Measurements from ENCODE around the gene DHDDS.

DHDDS gene

DNA sequence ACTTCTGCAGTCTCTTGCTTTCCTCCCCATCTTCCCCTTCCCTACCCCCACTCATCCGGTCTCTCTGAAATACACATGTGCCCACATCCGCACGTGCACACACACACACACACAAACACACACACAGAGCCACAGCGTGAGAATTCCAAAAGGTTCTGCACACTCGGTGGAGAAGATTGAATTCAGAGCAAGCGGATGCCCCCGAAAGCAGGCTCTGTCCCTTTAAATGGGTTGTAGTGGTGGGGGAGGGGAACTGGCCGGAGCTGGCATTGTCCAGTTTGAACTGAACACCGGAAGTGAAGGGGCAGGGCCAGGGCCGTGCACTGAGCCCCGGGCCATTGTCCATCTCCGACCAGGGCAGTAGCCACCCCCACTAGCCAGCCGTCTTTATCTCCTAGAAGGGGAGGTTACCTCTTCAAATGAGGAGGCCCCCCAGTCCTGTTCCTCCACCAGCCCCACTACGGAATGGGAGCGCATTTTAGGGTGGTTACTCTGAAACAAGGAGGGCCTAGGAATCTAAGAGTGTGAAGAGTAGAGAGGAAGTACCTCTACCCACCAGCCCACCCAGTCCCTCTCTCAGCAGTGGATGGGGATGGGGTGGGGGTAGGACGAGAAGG, 22.8 kb upstream of the DHDDS start:
- Mint-ChIP-seq H3K4me3 (no peak overlapping the region), H3K36me3 (no peaks in the 10 kb centered on the region), H3K27ac (no peak overlapping the region), H3K4me1 (peaks cover 14 to 29% of the 10 kb centered on the region in 2 donors), H3K9me3 (peaks cover 0 to 3% of the 10 kb centered on the region in 2 donors), H3K27me3 (peaks cover 60 to 94% of the 10 kb centered on the region in 2 donors)
- ATAC-seq (replicated peaks) (no peak), DNase-seq (no peak)

DNA sequence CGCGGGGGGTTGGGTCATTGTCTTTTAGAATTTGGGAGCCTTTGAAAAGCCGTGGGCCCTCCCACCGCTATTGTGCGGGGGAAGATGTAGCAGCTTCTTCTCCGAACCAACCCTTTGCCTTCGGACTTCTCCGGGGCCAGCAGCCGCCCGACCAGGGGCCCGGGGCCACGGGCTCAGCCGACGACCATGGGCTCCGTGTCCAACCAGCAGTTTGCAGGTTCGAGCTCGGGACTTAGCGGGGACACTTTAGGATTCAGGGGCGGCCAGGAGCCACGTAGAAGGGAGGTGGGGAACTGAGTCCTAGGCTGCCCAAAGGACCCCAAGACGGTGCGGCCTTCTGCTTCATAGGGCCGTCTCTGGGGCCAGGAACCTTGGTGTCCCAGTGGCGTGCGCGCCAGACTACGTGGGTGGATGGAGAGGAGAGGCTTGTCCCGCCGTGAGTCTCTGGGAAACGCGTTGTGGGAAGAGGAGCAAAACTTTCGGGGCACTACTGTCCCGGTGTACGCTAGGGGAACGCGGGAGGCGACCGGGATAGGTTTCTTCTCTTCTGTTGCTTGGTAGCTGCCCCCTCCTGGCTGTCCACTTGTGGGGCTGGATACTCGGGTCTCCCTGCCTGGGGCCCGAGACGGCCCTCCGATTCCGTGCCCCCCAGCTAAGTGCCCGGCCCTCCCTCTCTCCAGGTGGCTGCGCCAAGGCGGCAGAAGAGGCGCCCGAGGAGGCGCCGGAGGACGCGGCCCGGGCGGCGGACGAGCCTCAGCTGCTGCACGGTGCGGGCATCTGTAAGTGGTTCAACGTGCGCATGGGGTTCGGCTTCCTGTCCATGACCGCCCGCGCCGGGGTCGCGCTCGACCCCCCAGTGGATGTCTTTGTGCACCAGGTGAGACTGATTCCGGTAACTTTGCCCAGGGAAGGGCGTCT, 21.2 kb upstream of the DHDDS start, which contains the start of gene LIN28A:
Gene LIN28A (plus strand): TSS at position 112 of the 918 bp plus-strand sequence. CDS start 75 bp downstream, at position 187.
- Mint-ChIP-seq H3K4me3 (peak within 1 kb of the TSS in 1 of 2 donors; percentile 49), H3K9me3 (peaks cover 0 to 3% of the 10 kb centered on the region in 2 donors), H3K36me3 (no peaks in the 10 kb centered on the region), H3K27me3 (peaks cover 62 to 93% of the 10 kb centered on the region in 2 donors), H3K4me1 (peaks cover 14 to 29% of the 10 kb centered on the region in 2 donors), H3K27ac (no peak within 1 kb of the TSS)
- DNase-seq, result no peak
- ATAC-seq (replicated peaks), result no peak

DNA sequence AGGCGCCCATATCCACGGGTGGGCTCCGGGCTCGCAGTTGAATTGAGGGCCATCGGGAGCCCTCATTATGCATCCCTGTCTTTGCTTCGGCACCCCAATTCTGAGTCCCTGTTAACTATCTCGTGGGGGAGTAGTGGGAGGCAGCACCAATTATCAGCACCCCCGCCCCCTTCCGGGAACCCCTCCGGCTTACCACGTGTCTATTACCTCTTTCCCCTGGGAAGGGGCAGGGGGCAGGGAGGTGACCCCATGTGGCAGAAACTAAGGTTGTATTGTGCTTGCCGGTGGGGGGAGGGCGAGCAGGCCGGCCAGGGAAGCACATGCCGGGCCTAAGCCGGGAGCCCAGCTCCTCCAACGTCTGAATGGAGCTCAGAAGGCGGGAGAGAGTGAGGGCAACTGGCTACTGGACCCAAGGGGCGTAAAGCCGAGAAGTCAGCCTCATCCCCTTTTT, 20.5 kb upstream of the DHDDS start:
- no peak overlapping the region for H3K27ac Mint-ChIP-seq
- peaks cover 0 to 3% of the 10 kb centered on the region in 2 donors for H3K9me3 Mint-ChIP-seq
- no peak for ATAC-seq (replicated peaks)
- H3K4me1 Mint-ChIP-seq, result peaks cover 14 to 29% of the 10 kb centered on the region in 2 donors
- peak overlapping the region in 1 of 2 donors; percentile 49 for H3K4me3 Mint-ChIP-seq
- no peak for DNase-seq
- no peaks in the 10 kb centered on the region for H3K36me3 Mint-ChIP-seq
- H3K27me3 Mint-ChIP-seq, result peaks cover 62 to 87% of the 10 kb centered on the region in 2 donors

DNA sequence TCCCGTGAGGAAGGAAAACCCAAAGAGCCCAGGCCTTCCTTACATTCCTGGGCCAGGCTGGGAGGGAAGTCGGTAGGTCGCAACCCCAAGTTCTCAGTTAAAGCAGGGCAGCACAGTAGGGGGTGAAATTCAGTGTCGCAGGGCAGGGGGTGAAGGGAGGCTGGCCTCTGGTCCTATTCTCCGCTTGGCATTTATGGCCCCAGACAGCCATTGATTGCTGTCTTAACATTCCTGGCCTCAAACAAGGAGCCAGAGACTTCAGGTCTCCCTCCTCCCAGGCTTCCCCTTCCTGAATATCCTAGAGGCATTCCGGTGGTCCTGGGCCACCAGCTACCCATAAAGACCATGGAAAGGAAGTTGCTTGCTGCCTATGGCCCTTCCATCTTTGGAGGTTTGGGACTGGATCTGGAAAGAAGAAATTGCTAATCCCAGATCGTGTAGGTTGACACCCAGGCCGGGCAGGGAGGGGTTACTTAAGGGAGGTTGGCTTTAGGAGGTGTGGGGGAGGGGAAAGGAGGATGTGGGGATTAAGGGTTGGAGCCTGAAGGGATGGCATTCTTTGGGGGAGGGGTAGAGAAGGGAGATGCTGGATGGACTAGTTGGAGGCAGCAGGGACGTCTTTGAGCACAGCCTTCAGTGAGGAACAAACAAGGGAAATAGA, 19.8 kb upstream of the DHDDS start:
- Mint-ChIP-seq H3K36me3 (no peaks in the 10 kb centered on the region), H3K4me3 (no peak overlapping the region), H3K27ac (no peak overlapping the region), H3K27me3 (peaks cover 62 to 80% of the 10 kb centered on the region in 2 donors), H3K4me1 (peaks cover 14 to 29% of the 10 kb centered on the region in 2 donors), H3K9me3 (peaks cover 0 to 3% of the 10 kb centered on the region in 2 donors)
- ATAC-seq (replicated peaks) (no peak), DNase-seq (no peak)

DNA sequence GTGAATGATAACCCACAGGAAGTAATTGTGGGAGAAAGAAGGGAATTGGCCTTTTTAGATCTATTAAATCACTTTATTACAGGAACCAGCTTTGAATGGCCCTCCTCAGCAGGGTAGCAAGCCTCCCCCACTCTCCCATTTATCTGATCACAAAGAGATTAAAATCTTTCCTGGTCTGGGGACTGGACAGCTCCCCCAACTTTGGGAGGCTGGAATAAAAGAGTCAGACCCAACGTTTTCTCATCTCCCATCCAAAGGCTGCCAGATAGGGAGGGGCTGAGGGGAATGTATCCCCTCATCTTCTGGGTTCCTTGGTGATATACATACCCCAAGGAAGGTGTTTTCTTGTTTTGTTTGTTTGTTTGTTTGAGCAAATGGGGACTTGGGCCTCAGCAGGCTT, 19.1 kb upstream of the DHDDS start:
- peaks cover 57 to 73% of the 10 kb centered on the region in 2 donors for H3K27me3 Mint-ChIP-seq
- H3K27ac Mint-ChIP-seq, result no peak overlapping the region
- no peak for ATAC-seq (replicated peaks)
- H3K36me3 Mint-ChIP-seq, result no peaks in the 10 kb centered on the region
- no peak for DNase-seq
- H3K4me1 Mint-ChIP-seq, result peaks cover 14 to 29% of the 10 kb centered on the region in 2 donors
- H3K4me3 Mint-ChIP-seq, result no peak overlapping the region
- no peaks in the 10 kb centered on the region for H3K9me3 Mint-ChIP-seq

DNA sequence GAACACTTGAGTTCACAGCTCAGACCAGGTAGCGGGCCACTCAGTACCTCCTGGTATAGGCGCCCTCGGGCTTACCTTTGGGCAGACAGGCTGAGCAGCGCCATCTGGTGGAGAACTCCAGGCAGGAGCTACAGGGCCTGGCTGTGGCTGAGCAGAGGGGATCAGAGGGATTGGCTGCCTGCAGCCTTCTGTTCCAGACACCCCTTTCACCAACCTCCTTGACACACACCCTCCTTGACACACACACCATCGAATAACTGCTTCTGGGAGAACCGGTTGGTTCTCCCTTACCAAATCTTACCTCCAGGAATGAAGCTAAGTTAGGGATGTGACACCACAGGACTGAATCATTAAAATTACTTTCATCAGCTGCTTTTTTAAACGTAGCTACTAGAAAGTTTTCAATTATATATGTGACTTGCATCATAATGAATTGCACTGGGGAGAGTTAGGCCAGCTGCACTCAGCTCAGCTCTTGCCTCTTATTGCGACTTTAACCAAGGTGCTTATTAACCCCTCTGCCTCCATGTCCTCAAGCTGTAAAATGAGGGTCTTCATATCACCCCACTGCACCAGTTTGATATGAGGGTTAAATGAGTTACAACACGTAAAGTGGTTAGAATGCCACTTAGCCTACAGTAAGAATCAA, 14.9 kb upstream of the DHDDS start:
- Mint-ChIP-seq H3K27ac (no peak overlapping the region), H3K9me3 (no peaks in the 10 kb centered on the region), H3K4me1 (no peaks in the 10 kb centered on the region), H3K27me3 (peaks cover 35 to 39% of the 10 kb centered on the region in 2 donors), H3K4me3 (no peak overlapping the region), H3K36me3 (no peaks in the 10 kb centered on the region)
- ATAC-seq (replicated peaks), result peak; percentile 100
- DNase-seq, result peak; percentile 69

DNA sequence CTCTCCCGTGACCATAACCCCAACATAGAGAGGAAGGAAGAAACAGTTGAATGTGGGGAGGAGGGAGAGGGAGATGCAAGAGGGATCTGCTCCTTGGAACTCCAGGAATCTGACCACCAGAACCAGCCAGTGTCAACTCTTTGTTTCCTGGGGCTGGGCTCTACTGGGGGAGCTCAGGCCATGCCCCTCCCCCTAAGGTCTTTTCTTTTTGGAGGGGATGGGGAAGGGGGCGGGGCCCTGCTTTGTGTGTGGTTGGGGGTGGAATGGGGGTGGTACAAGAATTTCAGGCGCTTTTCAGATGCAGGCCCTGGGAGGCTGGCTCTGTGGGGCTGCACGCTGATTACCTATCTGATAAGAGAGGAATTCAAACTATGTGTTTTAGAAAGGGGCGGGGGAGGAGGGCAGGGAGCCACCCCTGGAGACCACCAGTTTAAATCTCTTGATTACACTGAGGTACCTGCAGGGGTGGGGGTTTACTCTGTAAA, 13.2 kb upstream of the DHDDS start:
- Mint-ChIP-seq H3K27me3 (peaks cover 20 to 29% of the 10 kb centered on the region in 2 donors), H3K27ac (no peak overlapping the region), H3K4me1 (no peaks in the 10 kb centered on the region)

DNA sequence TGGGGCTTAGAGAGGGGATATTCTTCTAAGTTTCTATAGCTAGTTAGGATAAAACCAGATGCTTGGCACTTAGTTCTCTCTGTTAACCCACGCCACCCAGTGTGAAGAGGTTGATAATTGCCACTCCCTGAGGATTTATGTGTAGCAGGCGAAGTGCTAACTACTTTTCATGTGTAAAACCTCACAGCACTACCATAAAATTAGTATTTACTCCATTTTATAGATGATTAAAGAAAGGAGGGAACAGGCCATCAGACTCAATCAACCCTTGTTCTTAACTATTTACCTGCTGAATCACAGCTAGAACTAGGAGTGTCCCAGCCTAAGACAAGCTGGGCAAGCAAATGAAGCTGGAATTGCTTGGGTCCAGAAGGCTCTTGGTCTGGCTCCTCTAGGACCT, 12.6 kb upstream of the DHDDS start:
- no peaks in the 10 kb centered on the region for H3K36me3 Mint-ChIP-seq
- no peaks in the 10 kb centered on the region for H3K4me1 Mint-ChIP-seq
- ATAC-seq (replicated peaks) (no peak), DNase-seq (no peak)
- H3K9me3 Mint-ChIP-seq, result no peaks in the 10 kb centered on the region
- H3K27me3 Mint-ChIP-seq, result peaks cover 14 to 24% of the 10 kb centered on the region in 2 donors
- H3K27ac Mint-ChIP-seq, result no peak overlapping the region
- no peak overlapping the region for H3K4me3 Mint-ChIP-seq

More for the DNA sequence above, 13.2 kb upstream of the DHDDS start:
- Mint-ChIP-seq H3K36me3 (no peaks in the 10 kb centered on the region), H3K4me3 (no peak overlapping the region), H3K9me3 (no peaks in the 10 kb centered on the region)
- ATAC-seq (replicated peaks), result no peak
- DNase-seq, result no peak

DNA sequence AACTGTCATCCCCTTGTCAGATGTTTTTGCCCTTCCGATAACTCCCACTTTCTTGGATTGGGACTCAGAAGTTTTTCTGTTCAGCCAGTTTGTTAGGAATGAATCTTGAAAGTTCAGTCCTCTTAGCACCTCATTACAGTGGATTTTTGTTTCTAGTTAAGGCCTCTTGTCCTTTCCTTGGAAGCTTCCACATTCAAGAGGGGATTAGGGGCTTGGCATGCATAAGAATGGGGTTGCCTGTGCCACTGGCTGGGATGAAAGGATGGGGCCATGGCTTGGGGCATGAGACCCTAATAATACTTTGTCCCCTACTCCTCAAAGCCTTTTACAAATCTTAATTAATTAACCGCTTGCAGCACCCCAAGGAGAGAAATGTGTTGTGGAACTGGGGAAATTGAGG, 2.4 kb upstream of the DHDDS start:
- Mint-ChIP-seq H3K9me3 (no peaks in the 10 kb centered on the region), H3K36me3 (peaks cover 6 to 13% of the 10 kb centered on the region in 2 donors), H3K27ac (no peak overlapping the region), H3K4me1 (peaks cover 12 to 32% of the 10 kb centered on the region in 2 donors), H3K4me3 (peak overlapping the region in 1 of 2 donors; percentile 17), H3K27me3 (peaks cover 0 to 15% of the 10 kb centered on the region in 2 donors)
- DNase-seq (no peak), ATAC-seq (replicated peaks) (no peak)

DNA sequence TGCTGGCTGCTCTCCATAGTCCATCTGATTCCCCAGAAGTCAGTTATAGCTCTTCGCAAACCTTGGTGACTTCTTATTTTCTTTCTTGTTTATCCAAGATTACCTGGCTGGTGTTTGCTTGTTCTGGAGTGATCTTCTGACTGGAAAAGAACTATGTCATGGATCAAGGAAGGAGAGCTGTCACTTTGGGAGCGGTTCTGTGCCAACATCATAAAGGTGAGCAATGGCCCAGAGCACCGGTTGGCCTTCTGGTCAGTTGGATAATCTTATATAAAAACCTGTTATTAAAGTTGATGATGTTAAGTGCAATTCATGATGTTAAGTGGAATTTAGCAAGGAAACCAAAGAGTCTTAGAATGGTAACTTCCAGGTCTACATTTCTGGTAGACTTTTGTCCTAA, 672 bp downstream of the DHDDS start:
- H3K4me3 Mint-ChIP-seq, result peak overlapping the region; percentile 93
- DNase-seq (no peak), ATAC-seq (replicated peaks) (no peak)
- H3K4me1 Mint-ChIP-seq, result peaks cover 12 to 32% of the 10 kb centered on the region in 2 donors
- no peaks in the 10 kb centered on the region for H3K27me3 Mint-ChIP-seq
- H3K9me3 Mint-ChIP-seq, result no peaks in the 10 kb centered on the region
- H3K27ac Mint-ChIP-seq, result no peak overlapping the region
- H3K36me3 Mint-ChIP-seq, result peaks cover 10 to 16% of the 10 kb centered on the region in 2 donors

DNA sequence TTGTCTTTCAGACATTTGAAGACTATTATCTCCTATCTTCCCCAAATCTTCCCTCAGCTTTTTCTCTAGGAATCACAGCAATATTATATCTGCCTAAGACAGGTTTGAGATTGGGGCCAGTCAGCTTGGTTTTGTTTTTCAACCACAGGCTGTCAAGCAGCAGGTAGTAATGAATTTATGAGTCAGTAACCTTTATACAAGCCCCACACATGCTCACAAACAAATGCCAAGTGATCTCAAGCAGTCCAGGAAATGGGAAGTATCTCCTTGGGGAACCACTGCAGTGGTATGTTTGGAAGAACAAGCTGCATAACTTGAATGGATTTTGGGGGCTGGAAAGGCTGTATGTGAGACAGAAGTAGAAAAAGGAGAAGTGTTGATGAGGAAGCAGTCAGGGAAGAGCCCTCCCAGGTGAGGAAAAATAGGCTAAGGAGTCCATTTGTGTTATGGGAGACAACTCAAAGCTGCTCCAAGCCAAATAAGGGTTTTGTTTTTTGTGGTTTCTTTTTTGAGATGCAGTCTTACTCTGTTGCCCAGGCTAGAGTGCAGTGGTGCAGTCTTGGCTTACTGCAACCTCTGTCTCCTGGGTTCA, 2.1 kb downstream of the DHDDS start:
- DNase-seq, result no peak
- H3K4me3 Mint-ChIP-seq, result peak overlapping the region in 1 of 2 donors; percentile 26
- no peaks in the 10 kb centered on the region for H3K27me3 Mint-ChIP-seq
- H3K9me3 Mint-ChIP-seq, result no peaks in the 10 kb centered on the region
- ATAC-seq (replicated peaks), result peak in 1 of 2 donors; percentile 22
- H3K36me3 Mint-ChIP-seq, result peaks cover 21 to 29% of the 10 kb centered on the region in 2 donors
- H3K27ac Mint-ChIP-seq, result no peak overlapping the region
- H3K4me1 Mint-ChIP-seq, result peaks cover 13 to 32% of the 10 kb centered on the region in 2 donors

DNA sequence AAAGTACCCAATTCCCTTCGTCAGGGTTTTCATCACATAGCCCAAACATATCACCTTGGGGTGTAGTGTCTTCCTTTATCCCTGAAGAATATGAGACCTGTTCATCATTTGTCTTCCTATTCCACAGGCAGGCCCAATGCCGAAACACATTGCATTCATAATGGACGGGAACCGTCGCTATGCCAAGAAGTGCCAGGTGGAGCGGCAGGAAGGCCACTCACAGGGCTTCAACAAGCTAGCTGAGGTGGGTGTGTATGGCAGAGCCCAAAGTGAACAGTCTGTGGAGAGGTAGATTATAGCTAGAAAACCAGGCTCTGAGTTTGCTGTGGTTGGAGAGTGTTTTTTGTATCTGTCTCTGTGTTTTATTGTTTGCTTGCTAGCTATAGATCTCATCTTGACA, 5.9 kb downstream of the DHDDS start:
- peaks cover 7 to 16% of the 10 kb centered on the region in 2 donors for H3K4me1 Mint-ChIP-seq
- no peak overlapping the region for H3K27ac Mint-ChIP-seq
- H3K9me3 Mint-ChIP-seq, result no peaks in the 10 kb centered on the region
- no peak overlapping the region for H3K4me3 Mint-ChIP-seq
- no peaks in the 10 kb centered on the region for H3K27me3 Mint-ChIP-seq
- peaks cover 43 to 44% of the 10 kb centered on the region in 2 donors for H3K36me3 Mint-ChIP-seq
- DNase-seq (no peak), ATAC-seq (replicated peaks) (no peak)

DNA sequence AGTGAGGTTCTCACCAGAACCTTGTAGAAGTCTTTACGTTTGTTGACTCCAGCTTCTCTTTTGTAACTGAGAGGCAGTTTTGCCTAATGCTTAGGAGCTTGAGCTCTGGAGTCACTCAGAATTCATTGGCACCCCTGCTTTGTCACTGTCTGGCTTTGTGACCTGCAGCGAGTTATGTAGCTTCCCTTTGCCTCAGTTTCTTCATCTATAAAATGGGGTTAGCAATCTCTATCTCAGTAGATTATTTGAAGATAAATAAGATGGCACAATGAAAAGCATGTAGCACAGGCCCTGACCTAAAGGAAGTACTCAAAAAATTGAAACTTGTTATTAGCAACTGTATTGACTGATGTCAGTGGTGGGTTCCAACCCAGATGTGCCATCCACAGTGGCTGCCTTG, 8.1 kb downstream of the DHDDS start:
- H3K27ac Mint-ChIP-seq, result no peak overlapping the region
- peaks cover 53 to 59% of the 10 kb centered on the region in 2 donors for H3K36me3 Mint-ChIP-seq
- ATAC-seq (replicated peaks) (no peak), DNase-seq (no peak)
- H3K4me3 Mint-ChIP-seq, result no peak overlapping the region
- peaks cover 0 to 1% of the 10 kb centered on the region in 2 donors for H3K4me1 Mint-ChIP-seq
- H3K27me3 Mint-ChIP-seq, result no peaks in the 10 kb centered on the region
- no peaks in the 10 kb centered on the region for H3K9me3 Mint-ChIP-seq
